Measurements from ENCODE around the gene PRKAG3.

Gene PRKAG3

DNA sequence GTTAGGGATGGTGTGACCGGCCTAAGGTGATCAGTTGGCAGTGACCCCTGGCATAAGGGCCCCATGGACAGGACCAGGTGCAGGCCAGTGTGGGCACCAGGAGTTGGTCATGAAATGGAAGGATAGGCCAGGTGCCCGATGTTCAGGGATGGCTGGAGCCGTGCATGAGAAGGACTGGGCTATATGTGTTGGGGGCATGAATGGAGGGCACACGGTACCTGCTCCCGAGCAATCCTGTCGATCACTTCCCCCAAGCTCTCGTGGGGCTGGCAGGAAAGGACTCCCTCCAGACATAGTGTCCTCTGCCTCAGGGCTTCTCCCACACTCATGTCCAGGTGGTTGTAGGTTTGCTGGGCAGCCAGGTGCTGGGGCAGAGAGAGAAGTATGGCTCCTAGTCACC is 7.6 kb downstream of the PRKAG3 start:
- DNase-seq: no peak
- Mint-ChIP-seq H3K4me1 (no peaks in the 10 kb centered on the region), H3K4me3 (no peak overlapping the region), H3K36me3 (no peaks in the 10 kb centered on the region), H3K27me3 (peaks cover 35% of the 10 kb centered on the region), H3K27ac (no peak overlapping the region), H3K9me3 (no peaks in the 10 kb centered on the region)
- CTCF ChIA-PET: no interaction called here

DNA sequence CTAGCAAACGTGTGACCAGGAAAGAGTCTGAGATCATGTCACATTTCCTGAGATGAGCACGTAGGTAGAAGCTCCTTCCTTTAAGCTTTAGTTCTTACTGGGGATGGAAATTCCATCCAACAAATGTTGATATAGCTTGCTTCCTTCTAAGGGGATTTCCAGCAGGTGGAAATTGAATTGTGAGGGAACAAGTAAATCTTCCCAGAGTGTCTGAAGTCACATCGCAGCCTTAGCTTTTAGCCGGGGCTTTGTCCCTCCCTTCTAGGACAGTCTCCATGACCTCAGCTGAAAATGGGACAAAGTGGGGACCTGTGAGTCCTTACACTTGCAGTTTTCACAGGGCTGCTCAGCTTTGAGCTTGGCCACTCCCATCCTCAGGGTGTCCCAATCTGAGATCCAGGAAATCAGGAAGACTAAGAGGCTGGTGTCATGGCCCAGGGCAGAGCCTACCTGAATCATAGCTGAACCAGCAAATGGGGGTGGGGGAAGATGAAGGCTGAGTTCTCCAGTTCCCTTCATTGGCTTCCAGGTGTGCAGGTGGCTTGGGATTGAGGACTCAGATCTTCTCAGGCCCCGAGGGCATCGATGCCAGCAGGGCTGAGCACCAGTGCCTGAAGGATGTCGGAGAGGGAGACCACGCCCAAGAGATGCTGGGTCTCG is 8.3 kb downstream of the PRKAG3 start:
- H3K36me3 Mint-ChIP-seq: no peaks in the 10 kb centered on the region
- no peak for DNase-seq
- CTCF ChIA-PET: no interaction called here
- no peak overlapping the region for H3K27ac Mint-ChIP-seq
- H3K4me3 Mint-ChIP-seq: no peak overlapping the region
- H3K9me3 Mint-ChIP-seq: no peaks in the 10 kb centered on the region
- no peaks in the 10 kb centered on the region for H3K4me1 Mint-ChIP-seq
- H3K27me3 Mint-ChIP-seq: peaks cover 35% of the 10 kb centered on the region

DNA sequence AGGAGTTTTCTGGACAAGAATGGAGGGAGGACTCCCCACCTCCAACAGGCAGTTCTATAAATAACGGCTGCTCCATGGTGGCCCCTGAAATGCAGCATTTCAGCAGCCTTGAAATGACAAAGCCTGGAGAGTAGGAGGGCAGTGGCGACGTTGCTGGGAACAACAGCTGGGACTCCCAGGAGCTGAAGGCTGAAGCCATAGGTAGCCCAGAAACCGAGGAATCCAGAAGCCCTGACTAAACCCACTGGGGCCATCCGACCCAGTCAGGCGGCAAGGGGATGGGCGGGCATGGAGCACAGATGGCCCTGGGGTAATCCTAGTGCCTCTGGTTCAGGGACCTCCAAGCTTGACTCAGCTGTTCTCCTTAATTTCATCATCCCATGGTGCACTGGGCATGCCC is 9.0 kb downstream of the PRKAG3 start:
- H3K27me3 Mint-ChIP-seq: peaks cover 33% of the 10 kb centered on the region
- no peaks in the 10 kb centered on the region for H3K36me3 Mint-ChIP-seq
- CTCF ChIA-PET: interaction anchor here (1.2 kb wide), 1 partner anchor 25 kb away, joined by 3 read pairs; no protein-coding TSS in a partner anchor
- no peak for DNase-seq
- H3K27ac Mint-ChIP-seq: no peak overlapping the region
- no peaks in the 10 kb centered on the region for H3K9me3 Mint-ChIP-seq
- H3K4me1 Mint-ChIP-seq: no peaks in the 10 kb centered on the region
- H3K4me3 Mint-ChIP-seq: no peak overlapping the region

DNA sequence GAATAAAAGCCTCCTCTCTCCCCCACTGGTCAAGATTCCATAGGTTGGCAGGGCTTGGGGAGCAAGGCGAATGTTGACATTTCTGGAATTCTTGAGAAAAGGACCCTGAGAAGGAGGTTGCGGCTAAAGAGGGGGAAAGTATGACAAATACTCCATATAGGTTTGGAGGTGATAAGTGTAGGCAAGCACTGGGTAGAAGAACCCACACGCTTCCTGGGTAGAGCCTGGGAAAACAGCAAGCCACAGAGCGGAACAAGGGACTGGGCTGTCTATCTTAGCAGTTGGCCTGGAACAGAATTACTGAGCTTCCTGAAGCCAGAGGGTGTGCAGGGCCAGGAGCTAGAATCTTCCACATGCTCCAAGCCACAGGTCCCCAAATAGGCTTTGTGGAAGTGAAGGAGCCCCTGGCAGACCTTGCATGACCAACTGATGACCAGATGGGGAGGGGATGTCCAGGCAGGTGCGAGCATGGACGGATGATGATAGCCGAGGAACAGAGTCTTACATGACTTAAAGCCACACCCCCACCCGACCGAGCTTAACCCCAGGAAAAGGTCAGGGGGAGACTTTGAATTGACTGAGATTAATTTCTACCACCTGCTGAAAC is 9.9 kb downstream of the PRKAG3 start:
- Mint-ChIP-seq H3K27ac (no peak overlapping the region), H3K27me3 (peaks cover 30% of the 10 kb centered on the region), H3K9me3 (no peaks in the 10 kb centered on the region), H3K36me3 (no peaks in the 10 kb centered on the region), H3K4me3 (no peak overlapping the region), H3K4me1 (no peaks in the 10 kb centered on the region)
- no peak for DNase-seq
- CTCF ChIA-PET: interaction anchor here (0.5 to 1.2 kb wide), 2 partner anchors 26 to 300 kb away, joined by 3 to 5 read pairs; no protein-coding TSS in a partner anchor

DNA sequence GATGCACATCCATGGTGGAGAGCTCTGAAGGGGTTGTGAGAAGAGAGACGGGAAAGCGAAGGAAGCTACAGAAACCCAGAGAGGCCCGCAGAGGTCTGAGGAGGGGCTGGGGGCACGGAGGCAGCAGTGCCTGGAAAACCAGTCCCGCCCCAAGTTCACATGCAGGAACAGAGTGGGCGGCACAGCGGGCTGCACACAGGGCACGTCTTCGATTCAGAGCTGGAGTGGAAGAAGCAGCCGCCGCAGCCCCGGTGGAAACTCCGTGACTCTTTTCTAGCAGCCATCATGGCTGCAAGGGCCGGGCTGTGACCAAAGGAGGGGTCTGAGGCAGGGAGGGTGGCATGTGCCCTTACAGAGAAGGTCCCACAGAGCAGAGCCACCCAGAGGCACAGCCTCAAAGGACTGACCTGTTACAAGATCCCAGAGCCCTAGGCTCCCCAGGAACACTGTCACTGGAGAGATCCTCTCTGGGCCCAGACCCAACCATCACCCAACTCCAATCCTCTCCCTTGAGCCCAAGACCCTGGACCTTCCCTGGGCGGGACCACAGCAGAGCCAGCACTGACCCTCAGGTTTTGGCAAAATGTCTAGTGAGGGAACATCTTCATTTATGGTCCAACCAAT is 10.7 kb downstream of the PRKAG3 start:
- H3K27ac Mint-ChIP-seq: no peak overlapping the region
- CTCF ChIA-PET: interaction anchor here (0.6 kb wide), 1 partner anchor 30 kb away, joined by 3 read pairs; no protein-coding TSS in a partner anchor
- no peak overlapping the region for H3K4me3 Mint-ChIP-seq
- DNase-seq: no peak
- H3K4me1 Mint-ChIP-seq: no peaks in the 10 kb centered on the region
- peaks cover 35% of the 10 kb centered on the region for H3K27me3 Mint-ChIP-seq
- H3K36me3 Mint-ChIP-seq: no peaks in the 10 kb centered on the region
- no peaks in the 10 kb centered on the region for H3K9me3 Mint-ChIP-seq

DNA sequence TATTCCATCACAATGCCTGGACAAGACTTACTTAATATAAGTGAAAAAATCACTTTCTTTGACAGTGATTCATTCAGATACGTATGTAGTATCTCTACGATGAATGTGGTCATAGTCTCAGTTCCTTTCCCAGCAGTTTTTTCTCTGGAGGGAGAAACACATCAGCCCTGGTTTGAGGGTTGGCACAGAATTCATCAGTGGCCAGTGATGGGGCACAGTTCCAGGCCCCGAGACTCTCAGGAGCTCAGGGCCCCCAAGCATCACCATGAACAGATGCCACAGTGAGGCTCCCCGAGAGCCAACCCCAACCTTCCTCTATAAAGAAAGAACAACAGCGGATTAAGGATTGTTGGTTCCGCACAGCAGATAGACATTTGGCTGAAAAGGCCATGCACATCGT is 12.5 kb downstream of the PRKAG3 start:
- Mint-ChIP-seq H3K36me3 (no peaks in the 10 kb centered on the region), H3K27me3 (peaks cover 44% of the 10 kb centered on the region), H3K9me3 (no peaks in the 10 kb centered on the region), H3K27ac (no peak overlapping the region), H3K4me1 (no peaks in the 10 kb centered on the region), H3K4me3 (no peak overlapping the region)
- no peak for DNase-seq
- CTCF ChIA-PET: no interaction called here

DNA sequence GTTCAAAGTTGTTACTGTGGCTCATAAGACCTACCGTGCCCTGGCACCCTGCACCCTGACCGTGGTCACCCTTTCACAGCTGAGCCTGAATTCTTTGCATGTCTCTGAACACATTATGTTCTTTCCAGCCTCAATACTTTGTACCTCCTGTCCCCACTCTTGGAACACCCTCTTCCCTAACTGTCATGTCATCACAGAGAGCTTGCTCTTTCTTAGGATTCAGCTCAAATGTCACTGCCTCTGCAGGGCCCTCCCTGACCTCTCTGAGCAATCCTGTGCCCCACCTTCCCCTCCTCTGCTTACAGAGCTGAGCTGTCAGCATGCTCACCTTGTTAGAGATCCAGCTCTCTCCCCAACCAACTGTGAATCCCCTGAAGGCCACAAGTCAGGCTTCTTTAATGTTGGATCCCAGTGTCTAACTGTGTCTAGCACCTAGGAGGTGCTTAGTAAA is 15.0 kb downstream of the PRKAG3 start:
- no peaks in the 10 kb centered on the region for H3K4me1 Mint-ChIP-seq
- no peaks in the 10 kb centered on the region for H3K9me3 Mint-ChIP-seq
- CTCF ChIA-PET: no interaction called here
- no peak overlapping the region for H3K27ac Mint-ChIP-seq
- H3K36me3 Mint-ChIP-seq: no peaks in the 10 kb centered on the region
- H3K27me3 Mint-ChIP-seq: peaks cover 52% of the 10 kb centered on the region
- no peak overlapping the region for H3K4me3 Mint-ChIP-seq
- no peak for DNase-seq

DNA sequence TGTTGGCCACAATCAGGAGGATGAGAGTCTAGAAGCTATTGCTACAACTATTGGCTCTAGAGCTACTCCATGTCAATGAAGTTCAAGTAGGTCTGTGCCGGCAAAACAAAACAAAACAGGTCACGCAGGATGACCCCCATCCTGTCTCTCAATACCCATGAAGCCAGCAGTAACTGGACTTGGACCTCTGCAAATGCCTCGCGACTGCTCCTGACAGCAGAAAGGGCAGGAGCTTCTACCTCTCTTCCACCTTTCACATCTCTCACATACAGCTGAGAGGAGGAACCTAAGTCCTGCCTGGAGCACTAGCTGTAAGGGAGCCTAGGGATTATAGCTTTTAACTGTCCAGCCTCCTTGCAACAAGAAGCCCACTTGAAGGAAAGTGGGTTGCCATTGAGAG is 16.0 kb downstream of the PRKAG3 start:
- H3K27ac Mint-ChIP-seq: no peak overlapping the region
- CTCF ChIA-PET: interaction anchor here (0.7 kb wide), 1 partner anchor 167 kb away, joined by 3 read pairs; no protein-coding TSS in a partner anchor

DNA sequence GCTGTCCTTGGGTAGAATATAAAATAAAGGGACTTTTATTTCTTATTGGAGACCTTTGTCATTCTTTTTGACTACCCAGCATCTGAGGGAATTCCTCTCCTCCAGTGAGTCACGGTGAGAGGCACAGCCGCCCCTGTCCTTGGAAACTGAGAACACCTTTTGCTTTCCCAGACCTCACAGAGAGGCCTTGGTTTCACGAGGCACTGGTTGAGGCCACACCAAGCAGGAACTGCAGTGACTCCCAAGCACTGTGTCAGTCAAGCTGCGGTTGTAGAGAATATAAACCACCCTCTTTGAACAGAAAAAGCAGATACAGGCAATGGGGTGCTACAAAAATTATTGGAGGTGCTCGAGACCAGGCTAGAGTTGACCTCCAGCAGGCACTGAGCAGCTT is 16.4 kb downstream of the PRKAG3 start:
- Mint-ChIP-seq H3K36me3 (no peaks in the 10 kb centered on the region), H3K27me3 (peaks cover 42% of the 10 kb centered on the region), H3K9me3 (no peaks in the 10 kb centered on the region), H3K4me1 (no peaks in the 10 kb centered on the region), H3K4me3 (no peak overlapping the region), H3K27ac (no peak overlapping the region)
- DNase-seq: no peak
- CTCF ChIA-PET: interaction anchor here (1.0 kb wide), 1 partner anchor 87 kb away, joined by 3 read pairs; no protein-coding TSS in a partner anchor

More for the DNA sequence above, 16.0 kb downstream of the PRKAG3 start:
- no peaks in the 10 kb centered on the region for H3K4me1 Mint-ChIP-seq
- H3K9me3 Mint-ChIP-seq: no peaks in the 10 kb centered on the region
- H3K27me3 Mint-ChIP-seq: peaks cover 43% of the 10 kb centered on the region
- DNase-seq: no peak
- H3K4me3 Mint-ChIP-seq: no peak overlapping the region
- no peaks in the 10 kb centered on the region for H3K36me3 Mint-ChIP-seq

DNA sequence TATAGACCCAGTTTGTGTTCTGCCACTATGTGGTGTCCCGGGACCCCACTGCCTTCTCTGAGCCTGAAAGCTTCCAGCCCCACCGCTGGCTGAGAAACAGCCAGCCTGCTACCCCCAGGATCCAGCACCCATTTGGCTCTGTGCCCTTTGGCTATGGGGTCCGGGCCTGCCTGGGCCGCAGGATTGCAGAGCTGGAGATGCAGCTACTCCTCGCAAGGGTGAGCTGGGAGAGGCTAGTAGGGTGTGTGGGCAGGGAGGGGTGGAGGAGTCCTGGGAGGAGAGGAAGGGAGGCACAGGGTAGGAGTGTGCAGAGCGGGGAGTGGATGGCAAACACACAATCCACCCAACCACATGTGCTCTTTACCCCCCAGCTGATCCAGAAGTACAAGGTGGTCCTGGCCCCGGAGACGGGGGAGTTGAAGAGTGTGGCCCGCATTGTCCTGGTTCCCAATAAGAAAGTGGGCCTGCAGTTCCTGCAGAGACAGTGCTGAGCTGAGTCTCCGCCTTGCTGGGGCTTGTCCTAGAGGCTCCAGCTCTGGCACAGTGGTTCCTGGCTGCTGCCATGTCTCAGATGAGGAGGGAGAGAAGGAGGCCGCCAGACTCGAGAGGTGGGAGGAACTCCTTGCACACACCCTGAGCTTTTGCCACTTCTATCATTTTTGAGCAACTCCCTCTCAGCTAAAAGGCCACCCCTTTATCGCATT is 16.9 kb downstream of the PRKAG3 start:
- no peak overlapping the region for H3K27ac Mint-ChIP-seq
- CTCF ChIA-PET: interaction anchor here (1.0 kb wide), 1 partner anchor 87 kb away, joined by 3 read pairs; no protein-coding TSS in a partner anchor
- H3K4me3 Mint-ChIP-seq: no peak overlapping the region
- no peaks in the 10 kb centered on the region for H3K4me1 Mint-ChIP-seq
- no peaks in the 10 kb centered on the region for H3K9me3 Mint-ChIP-seq
- H3K36me3 Mint-ChIP-seq: no peaks in the 10 kb centered on the region
- DNase-seq: no peak
- peaks cover 42% of the 10 kb centered on the region for H3K27me3 Mint-ChIP-seq

DNA sequence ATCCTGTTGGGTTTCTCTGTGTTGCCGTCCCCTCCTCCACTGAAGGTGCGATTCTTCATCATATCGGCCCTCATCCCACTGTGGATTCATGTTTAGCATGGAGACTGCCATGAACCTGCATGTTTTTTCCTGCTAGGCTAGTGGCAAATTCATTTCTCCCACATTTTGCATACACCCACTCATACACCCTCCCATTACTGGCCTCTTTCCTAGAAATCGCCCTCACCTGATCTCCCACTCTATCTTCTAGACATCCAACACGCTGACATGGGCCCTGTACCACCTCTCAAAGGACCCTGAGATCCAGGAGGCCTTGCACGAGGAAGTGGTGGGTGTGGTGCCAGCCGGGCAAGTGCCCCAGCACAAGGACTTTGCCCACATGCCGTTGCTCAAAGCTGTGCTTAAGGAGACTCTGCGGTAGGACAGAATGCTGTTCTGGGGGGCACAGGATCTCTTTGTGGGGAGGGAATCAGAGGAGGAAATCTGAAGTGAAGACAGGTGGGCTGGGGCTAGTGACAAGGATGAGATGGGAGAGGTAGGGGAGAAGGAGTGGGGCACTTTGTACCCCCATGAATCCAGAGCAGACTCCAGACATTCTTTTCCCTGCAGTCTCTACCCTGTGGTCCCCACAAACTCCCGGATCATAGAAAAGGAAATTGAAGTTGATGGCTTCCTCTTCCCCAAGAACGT is 17.7 kb downstream of the PRKAG3 start:
- H3K27ac Mint-ChIP-seq: no peak overlapping the region

DNA sequence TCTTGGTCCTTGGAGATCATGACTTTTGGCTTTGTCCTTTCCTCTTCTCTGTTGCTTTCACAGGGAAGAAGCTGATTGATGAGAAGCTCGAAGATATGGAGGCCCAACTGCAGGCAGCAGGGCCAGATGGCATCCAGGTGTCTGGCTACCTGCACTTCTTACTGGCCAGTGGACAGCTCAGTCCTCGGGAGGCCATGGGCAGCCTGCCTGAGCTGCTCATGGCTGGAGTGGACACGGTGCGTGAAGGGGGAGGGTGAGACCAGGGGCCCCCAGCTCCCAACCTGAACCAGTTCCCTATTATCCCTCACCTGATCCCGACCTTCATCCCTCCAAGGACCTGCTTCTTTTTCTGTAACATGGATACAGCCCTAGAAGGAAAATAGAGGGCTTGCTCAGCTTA is 18.7 kb downstream of the PRKAG3 start:
- Mint-ChIP-seq H3K27me3 (peaks cover 54% of the 10 kb centered on the region), H3K27ac (no peak overlapping the region), H3K4me1 (no peaks in the 10 kb centered on the region), H3K9me3 (no peaks in the 10 kb centered on the region), H3K4me3 (no peak overlapping the region), H3K36me3 (no peaks in the 10 kb centered on the region)
- DNase-seq: no peak
- CTCF ChIA-PET: interaction anchor here (1.2 kb wide), 1 partner anchor 184 kb away, joined by 4 read pairs; no protein-coding TSS in a partner anchor

More for the DNA sequence above, 17.7 kb downstream of the PRKAG3 start:
- H3K9me3 Mint-ChIP-seq: no peaks in the 10 kb centered on the region
- CTCF ChIA-PET: no interaction called here
- no peaks in the 10 kb centered on the region for H3K4me1 Mint-ChIP-seq
- no peak for DNase-seq
- no peak overlapping the region for H3K4me3 Mint-ChIP-seq
- H3K36me3 Mint-ChIP-seq: no peaks in the 10 kb centered on the region
- H3K27me3 Mint-ChIP-seq: peaks cover 50% of the 10 kb centered on the region

DNA sequence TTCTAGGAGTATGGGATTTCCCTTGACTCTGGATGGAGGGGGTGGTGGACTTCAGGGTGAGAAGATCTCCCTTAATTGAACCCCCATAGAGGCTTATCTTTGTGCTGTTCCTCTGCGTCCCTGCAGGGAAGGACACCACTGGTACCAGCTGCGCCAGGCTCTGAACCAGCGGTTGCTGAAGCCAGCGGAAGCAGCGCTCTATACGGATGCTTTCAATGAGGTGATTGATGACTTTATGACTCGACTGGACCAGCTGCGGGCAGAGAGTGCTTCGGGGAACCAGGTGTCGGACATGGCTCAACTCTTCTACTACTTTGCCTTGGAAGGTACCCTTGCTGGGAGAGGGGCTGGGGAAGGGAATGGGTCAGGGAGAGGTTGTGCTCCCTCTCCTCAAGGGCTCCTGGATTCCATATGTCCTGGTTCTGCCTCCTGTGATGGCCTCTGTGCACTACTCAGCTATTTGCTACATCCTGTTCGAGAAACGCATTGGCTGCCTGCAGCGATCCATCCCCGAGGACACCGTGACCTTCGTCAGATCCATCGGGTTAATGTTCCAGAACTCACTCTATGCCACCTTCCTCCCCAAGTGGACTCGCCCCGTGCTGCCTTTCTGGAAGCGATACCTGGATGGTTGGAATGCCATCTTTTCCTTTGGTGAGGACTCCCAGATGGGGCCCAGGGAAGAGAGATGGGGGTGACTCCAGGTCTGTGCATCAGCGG is 19.3 kb downstream of the PRKAG3 start:
- Mint-ChIP-seq H3K27me3 (peaks cover 55% of the 10 kb centered on the region), H3K27ac (no peak overlapping the region), H3K9me3 (no peaks in the 10 kb centered on the region), H3K36me3 (no peaks in the 10 kb centered on the region), H3K4me1 (no peaks in the 10 kb centered on the region), H3K4me3 (no peak overlapping the region)
- CTCF ChIA-PET: interaction anchor here (1.2 kb wide), 1 partner anchor 184 kb away, joined by 4 read pairs; no protein-coding TSS in a partner anchor
- no peak for DNase-seq

Measured in activated naive CD4-positive, alpha-beta T cell treated with anti-CD3 and anti-CD28 coated beads, Interleukin-2, amount 10 ng/mL, durations not matched to agents 7 days and 5 days (primary cell).